ENCODE results near the gene NPTN. TPM values are rescaled to one million over a fixed set of nuclear protein-coding genes. Genes with fewer than 3 reads are reported as not detected.

NPTN gene
- total RNA-seq: 10 to 100 TPM; 37.2 to 38.4 TPM

DNA sequence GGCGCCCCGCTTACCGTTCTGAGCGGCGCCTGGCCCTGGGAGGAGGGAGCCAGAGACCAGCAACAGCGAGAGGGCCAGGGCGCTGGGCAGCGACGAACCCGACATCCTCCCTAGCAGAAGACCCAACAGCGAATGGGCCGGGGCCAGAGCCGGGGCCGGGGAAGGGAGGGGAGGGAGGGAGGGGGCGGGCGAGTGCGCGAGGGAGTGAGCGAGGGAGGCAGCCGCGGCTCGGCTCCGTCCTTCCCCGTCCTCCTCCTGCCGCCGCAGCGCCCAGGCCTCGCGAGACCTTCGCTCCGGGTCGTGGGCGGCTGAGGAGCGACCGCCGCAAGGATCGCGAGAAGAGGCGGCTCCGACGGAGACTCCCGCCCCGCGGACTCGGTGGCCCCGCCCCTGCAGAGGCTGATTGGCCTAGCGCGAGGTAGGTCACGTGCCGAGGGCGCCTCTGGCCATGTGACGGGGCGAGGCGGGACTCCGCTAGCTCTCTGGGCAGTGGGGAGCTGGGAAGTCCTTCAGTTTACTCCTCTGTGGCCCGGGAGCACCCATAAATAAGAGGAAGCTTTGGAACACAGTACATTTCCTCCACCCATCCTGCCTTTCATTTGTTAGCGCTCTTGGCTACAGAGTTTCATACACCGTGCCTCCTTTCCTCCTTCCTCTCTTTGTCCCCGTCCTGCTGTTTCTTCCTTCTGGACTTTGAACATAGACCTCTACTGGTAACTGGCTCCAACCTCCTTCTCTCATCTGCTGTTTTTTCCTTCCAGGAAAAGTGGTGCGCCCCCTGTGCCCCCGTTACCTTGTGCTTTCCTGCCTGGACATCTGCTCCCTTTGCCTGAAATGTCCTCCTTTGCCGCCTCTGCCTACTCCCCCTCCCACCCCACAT is at the start of gene NPTN:
Gene NPTN (minus strand): TSS at position 279 of the 880 bp plus-strand sequence. CDS start 174 bp downstream, at position 105.
- peak; percentile 98 to 99 for DNase-seq (ENCODE audit: low spot score in 2 of 2)
- no peaks in the 10 kb centered on the region for H3K36me3 Mint-ChIP-seq
- no peaks in the 10 kb centered on the region for H3K9me3 Mint-ChIP-seq
- H3K27ac Mint-ChIP-seq: peak within 1 kb of the TSS; percentile 88 to 94
- ATAC-seq: peak; percentile 92 to 94

DNA sequence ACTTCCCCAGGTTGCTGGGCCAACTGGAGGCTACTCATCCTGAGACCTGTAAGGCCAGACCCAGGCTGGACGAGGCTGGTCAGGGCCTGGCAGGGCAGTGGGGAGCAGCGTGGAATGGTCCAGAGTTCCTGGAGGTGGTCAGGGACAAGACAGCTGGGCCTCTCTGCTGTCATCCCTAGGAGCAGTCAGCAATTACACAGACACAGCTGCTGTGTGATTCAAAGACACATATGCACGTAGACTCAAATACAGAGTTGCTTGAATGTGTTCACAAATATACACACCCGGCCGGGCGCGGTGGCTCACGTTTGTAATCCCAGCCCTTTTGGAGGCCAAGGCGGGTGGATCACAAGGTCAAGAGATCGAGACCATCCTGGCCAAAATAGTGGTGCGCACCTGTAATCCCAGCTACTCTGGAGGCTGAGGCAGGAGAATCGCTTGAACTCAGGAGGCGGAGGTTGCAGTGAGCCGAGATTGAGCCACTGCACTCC is 49.5 kb upstream of the NPTN start:
- DNase-seq (ENCODE audit: low spot score in 2 of 2): no peak
- Mint-ChIP-seq H3K36me3 (no peaks in the 10 kb centered on the region), H3K27ac (no peak overlapping the region), H3K9me3 (no peaks in the 10 kb centered on the region)
- ATAC-seq: no peak

DNA sequence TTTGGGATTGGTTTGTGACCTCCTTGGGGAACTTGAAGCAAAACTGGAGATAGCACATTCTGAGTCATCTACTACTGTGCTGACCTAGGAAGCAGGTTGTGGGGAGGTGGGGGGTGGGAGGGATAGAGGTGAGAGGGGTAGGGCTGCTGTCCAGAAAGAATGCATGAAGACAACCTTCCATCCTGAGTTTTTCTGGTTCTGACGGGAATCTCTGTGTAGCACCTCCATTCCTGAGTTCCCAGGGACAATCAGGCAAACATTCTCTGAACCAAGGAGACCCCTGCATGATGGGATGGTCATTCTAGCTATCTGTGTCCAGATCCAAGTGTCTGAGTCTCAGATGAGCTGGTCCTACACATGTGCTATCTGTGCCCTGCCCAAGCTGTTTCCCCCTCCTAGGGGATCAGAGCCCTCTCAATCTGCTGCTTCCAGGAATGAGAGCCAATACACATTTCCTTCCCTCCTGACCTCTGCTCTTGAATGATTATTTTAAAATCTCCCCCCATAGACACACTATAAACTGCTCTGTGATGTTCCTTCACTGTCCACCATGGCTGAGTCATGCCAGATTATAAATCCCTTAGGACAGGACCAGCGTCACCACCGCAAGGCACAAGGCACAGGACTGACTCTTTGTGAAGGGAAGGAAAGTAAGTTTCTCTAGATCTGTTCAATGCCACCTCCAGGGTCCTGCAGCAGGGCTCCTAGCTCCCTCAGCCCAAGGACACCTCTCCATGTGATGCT is 48.8 kb upstream of the NPTN start:
- Mint-ChIP-seq H3K36me3 (no peaks in the 10 kb centered on the region), H3K27ac (no peak overlapping the region), H3K9me3 (no peaks in the 10 kb centered on the region)
- no peak for DNase-seq (ENCODE audit: low spot score in 2 of 2)
- no peak for ATAC-seq

DNA sequence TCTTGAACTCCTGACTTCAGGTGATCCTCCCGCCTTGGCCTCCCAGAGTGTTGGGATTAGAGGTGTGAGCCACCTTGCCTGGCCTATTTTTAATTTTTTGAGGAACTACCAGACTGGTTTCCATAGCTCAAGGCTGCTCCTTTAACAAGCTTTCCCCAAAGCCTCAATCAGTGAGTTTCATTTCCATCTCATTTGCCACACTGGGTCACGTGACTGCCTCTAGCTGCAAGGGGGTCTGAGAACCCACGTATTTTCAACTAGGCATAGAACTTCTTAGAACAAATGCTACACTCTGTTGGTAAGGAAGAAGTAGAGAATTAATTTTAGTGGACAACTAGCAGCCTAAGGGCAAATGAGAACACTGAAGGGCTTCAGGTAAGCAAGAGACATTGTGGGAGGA is 47.9 kb upstream of the NPTN start:
- Mint-ChIP-seq H3K27ac (no peak overlapping the region), H3K36me3 (no peaks in the 10 kb centered on the region), H3K9me3 (no peaks in the 10 kb centered on the region)
- ATAC-seq: no peak
- no peak for DNase-seq (ENCODE audit: low spot score in 2 of 2)

DNA sequence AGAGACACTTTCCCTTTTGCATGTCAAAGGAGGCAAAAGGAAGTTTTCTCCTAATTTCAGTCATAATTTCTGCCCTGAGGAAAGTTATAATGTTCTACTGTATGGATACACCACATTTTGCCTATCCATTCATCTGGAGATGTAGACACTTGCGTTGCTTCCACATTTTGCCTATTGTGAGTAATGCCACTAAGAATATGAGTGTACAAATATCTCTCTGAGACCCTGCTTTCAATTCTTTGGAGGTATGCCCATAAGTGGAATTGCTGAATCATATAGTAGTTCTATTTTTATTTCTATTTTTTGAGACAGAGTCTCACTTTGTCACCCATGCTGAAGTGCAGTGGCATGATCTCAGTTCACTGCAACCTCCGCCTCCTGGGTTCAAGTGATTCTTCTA is 47.4 kb upstream of the NPTN start:
- H3K9me3 Mint-ChIP-seq: no peaks in the 10 kb centered on the region
- DNase-seq (ENCODE audit: low spot score in 2 of 2): no peak
- ATAC-seq: peak; percentile 38 to 70
- H3K36me3 Mint-ChIP-seq: no peaks in the 10 kb centered on the region
- no peak overlapping the region for H3K27ac Mint-ChIP-seq

DNA sequence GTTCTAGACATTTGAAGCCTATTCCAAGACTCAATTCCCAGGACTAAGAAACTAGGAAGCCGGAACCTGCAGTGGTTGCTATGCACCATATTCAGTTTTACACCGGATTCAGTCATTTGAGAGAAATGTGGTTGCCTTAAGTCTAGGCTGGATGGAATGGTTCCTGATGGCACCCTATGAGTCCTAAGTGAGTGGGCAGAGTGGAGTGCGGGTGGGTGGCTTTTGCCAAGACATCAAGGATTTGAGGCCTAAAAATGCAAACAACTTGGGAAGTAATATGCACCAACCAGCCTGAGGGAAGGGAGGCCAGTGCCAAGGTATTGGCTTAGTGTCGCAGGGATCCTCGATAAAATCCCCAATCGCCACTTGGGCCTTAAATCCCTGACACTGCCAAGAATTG is 46.8 kb upstream of the NPTN start:
- DNase-seq (ENCODE audit: low spot score in 2 of 2): no peak
- no peaks in the 10 kb centered on the region for H3K9me3 Mint-ChIP-seq
- H3K27ac Mint-ChIP-seq: no peak overlapping the region
- no peaks in the 10 kb centered on the region for H3K36me3 Mint-ChIP-seq
- ATAC-seq: no peak

DNA sequence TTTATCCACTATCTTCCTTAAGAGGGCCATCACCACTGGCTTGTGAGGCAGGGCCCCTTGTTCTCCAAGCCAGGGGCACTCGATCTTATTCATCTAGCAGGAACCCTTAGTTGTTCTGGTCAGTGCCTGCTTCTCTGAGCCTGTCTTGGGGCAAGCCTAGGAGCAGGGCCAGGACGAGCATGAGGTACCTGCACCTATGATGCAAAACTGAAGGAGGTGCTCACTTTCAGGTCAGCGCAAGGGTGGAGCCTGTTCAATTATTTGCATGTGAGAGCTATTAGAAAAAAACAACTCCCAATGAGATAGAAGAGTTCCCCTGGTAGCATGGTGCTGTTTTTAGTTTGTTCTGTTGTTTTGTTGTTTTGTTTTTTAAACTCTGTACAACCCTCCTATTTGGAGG is 46.0 kb upstream of the NPTN start:
- H3K9me3 Mint-ChIP-seq: no peaks in the 10 kb centered on the region
- ATAC-seq (no peak), DNase-seq (ENCODE audit: low spot score in 2 of 2) (no peak)
- no peaks in the 10 kb centered on the region for H3K36me3 Mint-ChIP-seq
- H3K27ac Mint-ChIP-seq: no peak overlapping the region

DNA sequence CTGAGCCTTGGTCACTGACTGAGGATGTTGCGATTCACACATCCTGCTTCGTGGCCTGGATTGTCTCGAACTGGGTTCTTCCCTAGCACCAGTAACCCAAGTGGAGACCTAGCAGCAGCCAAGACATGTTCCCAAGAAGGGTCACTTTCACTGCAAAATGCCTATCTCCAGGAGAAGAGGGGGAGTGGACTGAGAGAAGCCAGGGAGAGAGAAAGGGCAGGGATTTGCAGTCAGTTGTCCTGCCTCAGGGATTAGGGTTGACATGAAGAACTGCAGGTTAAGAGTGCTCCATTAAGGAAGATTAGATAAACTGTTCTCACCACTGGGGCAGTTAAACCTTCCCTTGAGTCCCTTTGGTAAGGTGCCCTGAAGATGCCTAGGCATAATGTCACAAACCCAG is 45.3 kb upstream of the NPTN start:
- H3K27ac Mint-ChIP-seq: no peak overlapping the region
- no peaks in the 10 kb centered on the region for H3K9me3 Mint-ChIP-seq
- ATAC-seq (no peak), DNase-seq (ENCODE audit: low spot score in 2 of 2) (no peak)
- H3K36me3 Mint-ChIP-seq: no peaks in the 10 kb centered on the region

DNA sequence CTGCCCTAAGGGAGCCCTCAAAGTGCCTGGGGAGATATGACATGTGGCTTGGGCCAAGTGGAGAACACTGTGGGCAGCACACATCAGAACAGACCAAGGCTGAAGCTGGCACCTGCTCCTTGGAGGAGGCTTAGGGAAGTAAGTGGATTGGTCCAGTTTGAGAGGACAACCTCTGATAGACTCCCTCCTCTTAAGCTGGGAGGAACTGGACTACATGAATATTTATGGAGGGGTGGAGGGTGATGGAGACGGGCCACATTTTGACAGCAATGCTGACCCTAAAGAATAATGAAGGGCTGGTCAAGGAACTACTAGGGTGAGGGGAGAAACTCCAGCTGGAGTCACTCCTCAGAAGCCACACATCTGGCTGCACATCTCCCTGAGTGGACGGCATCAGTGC is 44.5 kb upstream of the NPTN start:
- DNase-seq (ENCODE audit: low spot score in 2 of 2): no peak
- Mint-ChIP-seq H3K27ac (no peak overlapping the region), H3K9me3 (no peaks in the 10 kb centered on the region), H3K36me3 (no peaks in the 10 kb centered on the region)
- ATAC-seq: no peak

DNA sequence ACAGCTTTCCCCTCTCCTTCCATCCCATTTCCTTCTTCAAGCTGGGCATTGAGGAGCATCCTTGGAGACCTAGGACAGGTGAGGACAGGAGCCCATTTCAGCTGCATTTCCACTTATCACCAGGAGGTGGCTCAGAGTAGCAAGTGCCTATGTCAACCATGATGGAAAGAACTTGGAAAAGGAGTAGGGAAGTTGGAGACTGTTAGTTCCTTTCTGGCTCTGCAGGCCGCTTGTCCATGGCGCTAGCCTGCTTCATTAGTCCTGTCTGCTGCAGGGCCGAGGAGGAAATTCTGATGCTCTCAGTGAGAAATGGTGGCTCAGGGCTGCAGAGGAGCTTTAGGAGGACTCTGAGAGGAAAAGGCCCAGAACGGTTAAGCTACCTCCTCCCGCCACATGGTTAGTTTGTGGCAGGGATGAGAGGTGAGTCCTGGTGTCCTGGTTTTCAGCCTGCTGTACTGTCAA is 44.0 kb upstream of the NPTN start:
- H3K27ac Mint-ChIP-seq: no peak overlapping the region
- H3K36me3 Mint-ChIP-seq: no peaks in the 10 kb centered on the region
- ATAC-seq (peak; percentile 53 to 62), DNase-seq (ENCODE audit: low spot score in 2 of 2) (peak in 1 of 2 donors; percentile 45)
- no peaks in the 10 kb centered on the region for H3K9me3 Mint-ChIP-seq

DNA sequence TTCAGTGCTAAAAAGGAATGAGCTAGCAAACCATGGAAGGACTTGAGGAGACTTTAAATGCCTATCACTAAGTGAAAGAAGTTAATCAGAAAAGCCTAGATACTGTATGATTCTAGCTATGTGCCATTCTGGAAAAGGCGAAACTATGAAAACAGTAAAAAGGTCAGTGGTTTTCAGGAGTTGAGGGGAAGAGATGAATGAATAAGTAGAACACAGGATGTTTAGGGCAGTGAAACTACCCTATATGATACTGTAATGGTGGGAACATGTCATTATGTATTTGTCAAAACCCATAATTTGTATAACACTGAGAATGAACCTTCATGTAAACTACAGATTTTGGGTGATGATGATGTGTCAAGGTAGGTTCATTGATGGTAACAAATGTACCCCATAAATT is 41.4 kb upstream of the NPTN start:
- ATAC-seq: peak; percentile 24 to 68
- Mint-ChIP-seq H3K36me3 (no peaks in the 10 kb centered on the region), H3K27ac (no peak overlapping the region), H3K9me3 (no peaks in the 10 kb centered on the region)
- no peak for DNase-seq (ENCODE audit: low spot score in 2 of 2)

DNA sequence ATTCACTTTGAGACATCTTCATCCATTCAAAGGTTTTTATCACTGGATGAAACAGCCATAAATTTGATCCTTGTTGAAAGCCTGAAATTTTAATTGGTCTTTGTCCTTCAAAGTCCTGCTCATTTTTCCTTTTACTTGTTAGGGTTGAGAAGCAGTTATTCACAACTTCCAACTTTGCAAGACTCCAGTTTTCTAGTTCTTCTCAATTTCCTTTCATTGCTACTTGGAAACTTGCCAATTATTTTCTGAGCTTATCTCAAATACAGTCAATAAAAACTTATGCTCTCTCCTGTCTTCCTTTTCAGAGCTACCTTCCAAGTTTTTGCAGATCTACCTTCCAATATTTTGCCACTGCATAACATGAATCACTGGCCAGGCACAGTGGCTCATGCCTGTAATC is 27.3 kb upstream of the NPTN start:
- ATAC-seq (no peak), DNase-seq (ENCODE audit: low spot score in 2 of 2) (no peak)
- Mint-ChIP-seq H3K27ac (no peak overlapping the region), H3K36me3 (no peaks in the 10 kb centered on the region), H3K9me3 (no peaks in the 10 kb centered on the region)

DNA sequence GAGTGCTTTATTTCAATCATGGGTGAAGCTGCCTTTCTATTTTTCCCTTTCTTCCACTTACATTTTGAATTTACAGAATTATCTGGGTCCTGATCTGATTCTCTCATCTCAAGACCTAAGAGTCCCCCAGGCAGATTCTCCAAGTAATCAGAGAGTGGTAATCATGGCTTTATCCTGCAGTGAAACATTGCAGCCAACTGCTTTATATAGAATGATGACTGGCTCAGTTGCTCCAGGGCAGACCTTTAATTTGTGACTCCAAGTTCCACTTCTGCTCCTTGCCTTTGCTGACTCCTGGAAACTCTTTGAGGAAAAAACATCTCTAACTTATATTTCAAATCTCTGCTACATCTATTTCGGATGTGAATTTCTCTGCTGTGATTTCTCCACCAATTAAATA is 25.5 kb upstream of the NPTN start:
- H3K36me3 Mint-ChIP-seq: no peaks in the 10 kb centered on the region
- DNase-seq (ENCODE audit: low spot score in 2 of 2) (no peak), ATAC-seq (no peak)
- no peak overlapping the region for H3K27ac Mint-ChIP-seq
- H3K9me3 Mint-ChIP-seq: no peaks in the 10 kb centered on the region

DNA sequence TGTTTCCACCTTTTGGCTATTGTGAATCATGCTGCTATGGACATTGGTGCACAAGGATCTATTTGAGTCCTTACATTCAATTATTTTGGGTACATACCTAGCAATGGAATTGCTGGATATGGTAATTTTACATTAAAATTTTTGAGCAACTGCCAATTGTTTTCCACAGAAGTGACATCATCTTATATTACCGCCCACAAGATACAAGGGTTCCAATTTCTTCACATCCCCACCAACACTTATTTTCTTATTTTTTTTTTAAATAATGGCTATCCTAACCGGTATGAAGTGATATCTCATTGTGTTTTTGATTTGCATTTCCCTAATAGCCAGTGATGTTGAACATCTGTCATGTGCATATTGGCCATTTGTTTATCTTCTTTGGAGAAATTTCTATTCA is 22.5 kb upstream of the NPTN start:
- Mint-ChIP-seq H3K27ac (no peak overlapping the region), H3K9me3 (peaks cover 0 to 12% of the 10 kb centered on the region in 2 donors), H3K36me3 (peaks cover 0 to 19% of the 10 kb centered on the region in 2 donors)
- ATAC-seq (no peak), DNase-seq (ENCODE audit: low spot score in 2 of 2) (no peak)

DNA sequence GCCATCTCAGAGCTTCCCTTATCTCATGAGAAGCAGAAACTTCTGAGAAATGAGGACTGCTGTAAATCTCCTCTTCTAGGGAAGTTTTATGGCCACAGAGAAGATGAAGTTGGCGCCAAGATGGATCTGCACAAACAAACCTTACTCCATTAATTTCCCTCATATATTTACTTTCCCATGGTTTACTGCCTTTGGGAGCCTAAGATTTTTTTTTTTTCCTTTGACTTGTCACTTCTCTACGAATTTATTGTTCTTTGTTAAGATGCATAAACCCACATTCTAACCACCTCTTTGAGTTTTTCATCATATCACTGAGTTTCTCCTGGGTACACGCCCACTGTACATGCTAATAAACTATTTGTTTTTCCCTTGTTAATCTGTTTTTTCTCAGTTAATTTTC is 21.5 kb upstream of the NPTN start:
- ATAC-seq: no peak
- peaks cover 0 to 16% of the 10 kb centered on the region in 2 donors for H3K9me3 Mint-ChIP-seq

DNA sequence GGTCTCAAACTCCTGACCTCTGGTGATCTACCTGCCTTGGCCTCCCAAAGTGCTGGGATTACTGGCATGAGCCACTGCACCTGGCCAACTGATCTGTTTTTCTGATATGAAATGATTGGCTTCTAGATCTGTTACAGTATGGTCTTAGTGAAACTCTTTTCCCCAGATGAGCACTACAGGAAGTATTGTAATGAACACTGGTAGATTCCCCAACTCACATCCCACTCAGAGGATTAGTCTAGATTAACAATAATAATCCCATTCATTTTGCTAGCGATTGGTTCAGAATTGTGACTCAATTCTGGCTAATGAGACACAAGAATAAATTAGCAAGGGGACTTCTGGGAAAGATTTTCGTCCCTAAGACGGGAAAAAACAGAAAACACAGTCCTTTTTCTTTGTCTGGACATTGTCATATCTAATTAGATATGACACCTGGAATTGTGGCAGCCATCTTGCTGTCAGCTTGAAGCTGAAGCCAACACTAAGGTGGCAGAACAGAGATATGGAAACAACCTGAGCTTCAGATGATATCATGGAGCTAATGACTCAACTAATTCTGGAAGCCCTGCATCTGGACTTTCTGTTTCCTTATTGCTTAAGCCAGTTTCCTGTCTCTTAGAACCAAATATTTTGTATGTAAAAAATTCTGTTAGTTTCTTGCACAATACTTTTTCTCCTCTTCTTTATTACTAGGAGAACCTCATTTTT is 17.4 kb upstream of the NPTN start:
- peak; percentile 93 to 94 for ATAC-seq
- Mint-ChIP-seq H3K27ac (peak overlapping the region; percentile 88 to 93), H3K36me3 (peaks cover 0 to 26% of the 10 kb centered on the region in 2 donors), H3K9me3 (peaks cover 0 to 16% of the 10 kb centered on the region in 2 donors)
- no peak for DNase-seq (ENCODE audit: low spot score in 2 of 2)

More for the DNA sequence above, 21.5 kb upstream of the NPTN start:
- H3K27ac Mint-ChIP-seq: no peak overlapping the region
- peaks cover 0 to 26% of the 10 kb centered on the region in 2 donors for H3K36me3 Mint-ChIP-seq
- no peak for DNase-seq (ENCODE audit: low spot score in 2 of 2)

DNA sequence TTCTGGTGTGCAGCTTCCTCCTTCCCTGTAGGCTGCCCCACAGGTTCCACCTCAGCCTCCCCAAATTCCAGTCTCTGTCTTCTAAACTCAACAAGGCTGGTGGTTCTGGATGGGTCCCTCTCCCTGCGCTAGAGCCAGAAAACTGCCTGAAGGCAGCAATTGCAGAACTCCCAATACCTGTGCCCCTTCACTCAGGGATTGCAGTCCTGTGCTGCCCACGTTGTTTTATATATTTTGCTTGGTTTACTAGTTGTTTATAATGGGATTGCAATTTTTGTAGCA is 14.8 kb upstream of the NPTN start:
- no peak overlapping the region for H3K27ac Mint-ChIP-seq
- peaks cover 0 to 16% of the 10 kb centered on the region in 2 donors for H3K9me3 Mint-ChIP-seq
- H3K36me3 Mint-ChIP-seq: peaks cover 0 to 24% of the 10 kb centered on the region in 2 donors
- DNase-seq (ENCODE audit: low spot score in 2 of 2): no peak
- ATAC-seq: no peak

Measured in activated naive CD4-positive, alpha-beta T cell treated with anti-CD3 and anti-CD28 coated beads, Interleukin-2, amount 50 U/mL, for 72 hours (primary cell).